HG02870 (cell line): ENCODE results near the gene GPR146.
A peak's percentile ranks its signal among the peaks of the same experiment; 100 is the strongest.

Source experiments
- ATAC-seq: cut with Tn5 transposase; IDR thresholded peaks from one replicate; pipeline ENCODE4 v1.9.1; 2021; ENCODE audit warnings: mild to moderate bottlenecking, moderate library complexity; ENCODE audit not compliant: unreplicated experiment

GPR146 gene

GRCh38 chr7:1056785-1057410, 12.6 kb downstream of the GPR146 start:
- no peak for ATAC-seq

GRCh38 chr7:1057416-1058291, 13.3 kb downstream of the GPR146 start:
- no peak for ATAC-seq

GRCh38 chr7:1058311-1058710, 14.0 kb downstream of the GPR146 start:
- no peak for ATAC-seq

GRCh38 chr7:1058821-1059199, 14.5 kb downstream of the GPR146 start:
- ATAC-seq = no peak

- ATAC-seq = no peak
Observed at GRCh38 chr7:1059200-1060091, 15.1 kb downstream of the GPR146 start.

- ATAC-seq = no peak
Observed at GRCh38 chr7:1060315-1061072, 16.1 kb downstream of the GPR146 start.

- ATAC-seq = no peak
Observed at GRCh38 chr7:1061180-1061579, 16.8 kb downstream of the GPR146 start.

GRCh38 chr7:1062296-1063294, 18.2 kb downstream of the GPR146 start:
- peak; percentile 54 for ATAC-seq

GRCh38 chr7:1063361-1063760, 19.0 kb downstream of the GPR146 start:
- ATAC-seq = no peak

- ATAC-seq = no peak
Observed at GRCh38 chr7:1064581-1064980, 20.2 kb downstream of the GPR146 start.

- ATAC-seq = no peak
Observed at GRCh38 chr7:1065263-1065584, 20.9 kb downstream of the GPR146 start.

- no peak for ATAC-seq
Observed at GRCh38 chr7:1065585-1066241, 21.4 kb downstream of the GPR146 start.

- no peak for ATAC-seq
Observed at GRCh38 chr7:1066242-1066588, 21.9 kb downstream of the GPR146 start.

- ATAC-seq = no peak
Observed at GRCh38 chr7:1068013-1068412, 23.7 kb downstream of the GPR146 start.

- no peak for ATAC-seq
Observed at GRCh38 chr7:1068619-1069018, 24.3 kb downstream of the GPR146 start.

- ATAC-seq = no peak
Observed at GRCh38 chr7:1070544-1071011, 26.2 kb downstream of the GPR146 start.

GRCh38 chr7:1071731-1072254, 27.4 kb downstream of the GPR146 start:
- ATAC-seq = no peak

GRCh38 chr7:1073142-1073977, 29.0 kb downstream of the GPR146 start:
- ATAC-seq = no peak
